Measurements from ENCODE around the gene SLC25A6. TPM values are rescaled to one million over a fixed set of nuclear protein-coding genes. Genes with fewer than 3 reads are reported as not detected.
"Not testable (repeated sequence)": the region's sequence is repeated elsewhere in the genome, so short reads cannot be mapped to it uniquely, and the experiment has no call there.

SLC25A6 gene
- total RNA-seq, 1 experiment from 2014 or later, result 149 TPM

GRCh38 chrX:1361910-1362309 lies 30.0 kb downstream of the SLC25A6 start:
- Histone ChIP-seq H3K36me3 (no peaks in the 10 kb centered on the region), H3K27me3 (replicated peaks) (no peaks in the 10 kb centered on the region), H3K9me3 (replicated peaks) (no peaks in the 10 kb centered on the region), H3K4me1 (replicated peaks) (no peaks in the 10 kb centered on the region), H3K27ac (no peak overlapping the region), H3K4me3 (no peak overlapping the region)
- no peak for DNase-seq (ENCODE audit: low read depth in 1 of 2, low spot score in 2 of 2)

- Histone ChIP-seq H3K4me1 (replicated peaks) (no peaks in the 10 kb centered on the region), H3K9me3 (replicated peaks) (no peaks in the 10 kb centered on the region), H3K36me3 (no peaks in the 10 kb centered on the region), H3K27ac (no peak overlapping the region), H3K27me3 (replicated peaks) (no peaks in the 10 kb centered on the region), H3K4me3 (no peak overlapping the region)
- no peak for DNase-seq (ENCODE audit: low read depth in 1 of 2, low spot score in 2 of 2)
Observed at GRCh38 chrX:1361275-1361674, 30.6 kb downstream of the SLC25A6 start.

GRCh38 chrX:1360171-1360570 lies 31.7 kb downstream of the SLC25A6 start:
- H3K27ac ChIP-seq, result no peak overlapping the region
- H3K27me3 ChIP-seq (replicated peaks), result no peaks in the 10 kb centered on the region
- no peaks in the 10 kb centered on the region for H3K4me1 ChIP-seq (replicated peaks)

GRCh38 chrX:1359477-1359873 lies 32.4 kb downstream of the SLC25A6 start:
- DNase-seq (ENCODE audit: low read depth in 1 of 2, low spot score in 2 of 2), result no peak
- Histone ChIP-seq H3K27me3 (replicated peaks) (no peaks in the 10 kb centered on the region), H3K27ac (no peak overlapping the region), H3K9me3 (replicated peaks) (no peaks in the 10 kb centered on the region), H3K36me3 (no peaks in the 10 kb centered on the region), H3K4me1 (replicated peaks) (no peaks in the 10 kb centered on the region), H3K4me3 (no peak overlapping the region)

More at GRCh38 chrX:1360171-1360570, 31.7 kb downstream of the SLC25A6 start:
- no peak overlapping the region for H3K4me3 ChIP-seq
- no peaks in the 10 kb centered on the region for H3K9me3 ChIP-seq (replicated peaks)
- no peak for DNase-seq (ENCODE audit: low read depth in 1 of 2, low spot score in 2 of 2)
- H3K36me3 ChIP-seq, result no peaks in the 10 kb centered on the region

- DNase-seq (ENCODE audit: low read depth in 1 of 2, low spot score in 2 of 2), result no peak
- no peaks in the 10 kb centered on the region for H3K4me1 ChIP-seq (replicated peaks)
- no peaks in the 10 kb centered on the region for H3K36me3 ChIP-seq
- no peaks in the 10 kb centered on the region for H3K27me3 ChIP-seq (replicated peaks)
- no peaks in the 10 kb centered on the region for H3K9me3 ChIP-seq (replicated peaks)
- H3K27ac ChIP-seq, result no peak overlapping the region
- H3K4me3 ChIP-seq, result no peak overlapping the region
Observed at GRCh38 chrX:1358793-1359476, 33.0 kb downstream of the SLC25A6 start.

- Histone ChIP-seq H3K27me3 (replicated peaks) (no peaks in the 10 kb centered on the region), H3K4me3 (no peak overlapping the region), H3K4me1 (replicated peaks) (no peaks in the 10 kb centered on the region), H3K36me3 (no peaks in the 10 kb centered on the region), H3K27ac (no peak overlapping the region), H3K9me3 (replicated peaks) (no peaks in the 10 kb centered on the region)
- no peak for DNase-seq (ENCODE audit: low read depth in 1 of 2, low spot score in 2 of 2)
Observed at GRCh38 chrX:1357993-1358392, 33.9 kb downstream of the SLC25A6 start.

- no peak overlapping the region for H3K4me3 ChIP-seq
- no peak for DNase-seq (ENCODE audit: low read depth in 1 of 2, low spot score in 2 of 2)
- H3K4me1 ChIP-seq (replicated peaks), result no peaks in the 10 kb centered on the region
Observed at GRCh38 chrX:1355131-1356046, 36.5 kb downstream of the SLC25A6 start.

GRCh38 chrX:1354036-1355019 lies 37.6 kb downstream of the SLC25A6 start:
- H3K9me3 ChIP-seq (replicated peaks), result no peaks in the 10 kb centered on the region; the same call in 1 of the 2 replicates
- no peaks in the 10 kb centered on the region for H3K27me3 ChIP-seq (replicated peaks)
- no peak overlapping the region for H3K27ac ChIP-seq
- no peak overlapping the region for H3K4me3 ChIP-seq
- H3K36me3 ChIP-seq, result no peaks in the 10 kb centered on the region
- no peaks in the 10 kb centered on the region for H3K4me1 ChIP-seq (replicated peaks)
- DNase-seq (ENCODE audit: low read depth in 1 of 2, low spot score in 2 of 2), result no peak

More at GRCh38 chrX:1355131-1356046, 36.5 kb downstream of the SLC25A6 start:
- H3K9me3 ChIP-seq (replicated peaks), result no peaks in the 10 kb centered on the region; the same call in 1 of the 2 replicates
- H3K36me3 ChIP-seq, result no peaks in the 10 kb centered on the region
- no peaks in the 10 kb centered on the region for H3K27me3 ChIP-seq (replicated peaks)
- no peak overlapping the region for H3K27ac ChIP-seq

- Histone ChIP-seq H3K9me3 (replicated peaks) (no peaks in the 10 kb centered on the region; the same call in 1 of the 2 replicates), H3K27me3 (replicated peaks) (no peaks in the 10 kb centered on the region), H3K36me3 (no peaks in the 10 kb centered on the region), H3K27ac (no peak overlapping the region), H3K4me3 (no peak overlapping the region), H3K4me1 (replicated peaks) (no peaks in the 10 kb centered on the region)
- DNase-seq (ENCODE audit: low read depth in 1 of 2, low spot score in 2 of 2), result no peak
Observed at GRCh38 chrX:1351981-1352714, 39.8 kb downstream of the SLC25A6 start.

GRCh38 chrX:1349606-1350005 lies 42.3 kb downstream of the SLC25A6 start:
- not testable (repeated sequence) for H3K4me1 ChIP-seq (replicated peaks); DNase-seq (ENCODE audit: low read depth in 1 of 2, low spot score in 2 of 2); H3K4me3 ChIP-seq; H3K27me3 ChIP-seq (replicated peaks); H3K9me3 ChIP-seq (replicated peaks); H3K27ac ChIP-seq; H3K36me3 ChIP-seq

GRCh38 chrX:1341545-1342184 lies 50.2 kb downstream of the SLC25A6 start:
- Histone ChIP-seq H3K4me3 (no peak overlapping the region), H3K9me3 (replicated peaks) (0 out of 2 replicates have a peak, but pooled peaks cover 13% of the 10 kb centered on the region), H3K4me1 (replicated peaks) (no peaks in the 10 kb centered on the region), H3K27me3 (replicated peaks) (no peaks in the 10 kb centered on the region), H3K36me3 (no peaks in the 10 kb centered on the region), H3K27ac (no peak overlapping the region)
- no peak for DNase-seq (ENCODE audit: low read depth in 1 of 2, low spot score in 2 of 2)

- Histone ChIP-seq H3K36me3 (no peaks in the 10 kb centered on the region), H3K4me1 (replicated peaks) (no peaks in the 10 kb centered on the region), H3K4me3 (no peak overlapping the region), H3K9me3 (replicated peaks) (0 out of 2 replicates have a peak, but pooled peaks cover 8% of the 10 kb centered on the region), H3K27me3 (replicated peaks) (no peaks in the 10 kb centered on the region), H3K27ac (no peak overlapping the region)
- DNase-seq (ENCODE audit: low read depth in 1 of 2, low spot score in 2 of 2), result no peak
Observed at GRCh38 chrX:1336948-1337779, 54.7 kb downstream of the SLC25A6 start.

All from SJSA1 (cell line).